HG02973 (cell line): ENCODE data around the gene WSCD2.

ENCODE experiments used
- ATAC-seq: cut with Tn5 transposase; IDR thresholded peaks from one replicate; pipeline ENCODE4 v1.9.1; 2021; ENCODE audit warnings: moderate library complexity; ENCODE audit not compliant: unreplicated experiment

WSCD2 gene

DNA sequence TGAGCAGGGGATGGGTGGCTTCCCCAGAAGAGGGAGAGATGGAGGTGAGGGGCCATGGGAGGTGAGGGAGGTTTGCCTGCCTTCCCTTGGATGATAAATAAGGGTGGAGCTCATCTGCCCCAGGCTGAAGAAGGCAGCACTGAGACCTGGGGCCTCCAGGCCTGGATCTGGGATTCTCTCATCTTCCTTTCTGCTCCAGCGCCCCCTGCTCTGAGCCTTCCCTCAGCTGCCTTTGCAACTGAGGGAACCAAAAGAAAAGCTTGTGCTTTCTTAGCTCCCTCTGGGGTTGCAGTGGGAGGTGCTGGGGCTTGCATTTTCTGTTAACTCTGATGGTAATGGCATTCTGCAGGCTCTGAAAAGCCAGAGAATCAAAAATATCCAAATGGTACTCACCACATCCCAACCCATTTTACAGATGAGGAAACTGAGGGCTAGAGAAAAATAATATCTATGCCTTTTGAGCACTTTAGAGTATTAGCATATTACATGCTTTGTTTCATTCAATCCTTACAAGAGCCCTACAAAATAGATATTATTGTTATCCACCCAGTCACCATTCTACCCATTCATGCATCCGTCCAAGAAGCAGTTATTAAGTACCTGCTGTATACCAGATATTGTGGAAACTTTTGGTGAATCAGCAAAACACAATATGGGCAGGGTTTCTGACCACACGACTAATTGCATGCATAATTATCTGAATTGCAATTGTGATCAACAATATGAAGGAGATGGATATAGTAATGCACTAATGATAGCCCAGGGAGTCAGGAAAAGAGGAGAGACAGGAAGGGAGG, 102.2 kb downstream of the WSCD2 start:
- no peak for ATAC-seq

DNA sequence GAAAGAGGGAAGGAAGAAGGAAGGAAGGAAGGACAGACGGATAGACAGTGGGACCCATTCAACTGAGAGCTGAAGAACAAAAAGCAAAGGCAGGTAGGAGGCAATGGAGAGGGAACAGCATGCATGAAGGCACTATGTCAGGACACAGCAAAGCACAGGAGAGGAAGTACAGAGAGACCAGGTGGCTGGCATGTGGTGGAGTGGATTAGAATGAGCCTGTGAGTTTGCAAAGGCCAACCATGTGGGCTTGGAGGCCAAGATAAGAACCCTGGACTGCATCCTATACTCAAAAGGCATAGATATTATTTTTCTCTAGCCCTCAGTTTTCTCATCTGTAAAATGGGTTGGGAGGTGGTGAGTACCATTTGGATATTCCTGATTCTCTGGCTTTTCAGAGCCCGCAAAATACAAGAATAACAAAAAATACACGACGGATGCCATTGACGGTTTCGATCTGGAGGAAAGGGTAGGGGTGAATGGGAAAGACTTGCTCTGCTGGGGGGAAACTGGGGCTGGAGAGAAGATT, 102.9 kb downstream of the WSCD2 start:
- no peak for ATAC-seq

- ATAC-seq = no peak
Measured at GRCh38 chr12:108232565-108232964, 103.5 kb downstream of the WSCD2 start.

GRCh38 chr12:108234158-108234557, 105.1 kb downstream of the WSCD2 start:
- no peak for ATAC-seq

- ATAC-seq = no peak
Measured at GRCh38 chr12:108235197-108235984, 106.3 kb downstream of the WSCD2 start.

GRCh38 chr12:108235985-108236263, 106.8 kb downstream of the WSCD2 start:
- no peak for ATAC-seq

- no peak for ATAC-seq
Measured at GRCh38 chr12:108236366-108236765, 107.3 kb downstream of the WSCD2 start.

- no peak for ATAC-seq
Measured at GRCh38 chr12:108237272-108237671, 108.2 kb downstream of the WSCD2 start.

GRCh38 chr12:108238474-108238873, 109.4 kb downstream of the WSCD2 start:
- ATAC-seq = no peak

DNA sequence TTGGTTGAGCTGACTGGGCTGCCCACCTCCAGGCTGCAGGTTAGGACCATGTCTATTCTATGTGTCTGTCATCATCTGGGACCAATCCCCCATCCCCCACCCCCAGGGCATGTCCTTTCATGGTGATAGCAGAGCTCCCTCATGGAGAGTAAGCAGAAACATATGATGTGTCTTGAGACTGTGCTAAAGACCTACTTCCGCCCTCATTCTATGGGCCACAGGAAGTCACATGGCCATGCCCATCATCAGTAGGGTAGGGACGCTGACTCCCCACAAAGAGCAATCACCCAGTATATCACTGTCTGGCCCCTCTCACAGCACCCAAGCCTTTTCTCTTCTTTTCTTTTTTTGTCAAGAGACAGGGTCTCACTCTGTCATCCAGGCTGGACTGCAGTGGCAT, 110.3 kb downstream of the WSCD2 start:
- no peak for ATAC-seq

GRCh38 chr12:108240027-108240785, 111.1 kb downstream of the WSCD2 start:
- no peak for ATAC-seq

GRCh38 chr12:108240928-108241327, 111.8 kb downstream of the WSCD2 start:
- ATAC-seq = no peak

GRCh38 chr12:108241986-108242703, 113.1 kb downstream of the WSCD2 start:
- ATAC-seq = no peak

DNA sequence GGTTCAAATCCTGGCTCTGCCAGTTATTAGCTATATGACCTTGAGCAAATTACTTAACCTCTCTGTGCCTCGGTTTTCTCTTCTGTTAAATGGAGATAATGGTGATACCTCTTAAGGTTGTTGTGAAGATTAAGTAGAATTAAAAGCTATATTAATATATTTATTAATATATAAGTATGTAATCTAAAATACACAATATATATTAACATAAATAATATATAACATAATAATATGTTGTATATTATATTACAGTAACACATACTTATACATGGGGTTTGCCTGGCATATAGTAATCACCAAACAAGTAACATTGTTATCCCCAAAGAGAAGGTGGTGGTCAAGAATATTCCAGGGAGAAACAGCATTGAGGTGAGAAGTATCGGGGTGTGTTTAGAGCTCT, 118.0 kb downstream of the WSCD2 start:
- ATAC-seq = no peak

GRCh38 chr12:108248011-108248410, 118.9 kb downstream of the WSCD2 start:
- no peak for ATAC-seq

DNA sequence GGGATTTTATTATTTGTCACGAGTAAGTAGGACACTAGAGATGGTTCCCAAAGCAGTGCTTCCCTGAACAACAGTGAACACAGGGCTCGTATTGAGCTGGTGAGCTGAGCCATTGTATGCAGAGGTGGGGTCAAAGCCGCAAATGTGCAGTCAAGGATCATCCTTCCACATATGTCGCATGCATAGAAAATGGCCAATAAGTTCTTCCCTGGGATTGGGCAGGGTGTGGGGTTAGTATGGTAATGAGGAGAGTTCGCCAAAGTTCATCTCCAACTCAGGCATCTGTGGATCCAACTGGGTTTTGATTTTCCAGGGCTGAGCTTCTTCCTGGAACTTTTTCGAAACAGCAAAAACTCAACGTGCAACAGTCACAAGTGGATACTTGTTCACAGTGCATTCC, 123.4 kb downstream of the WSCD2 start:
- ATAC-seq = no peak

DNA sequence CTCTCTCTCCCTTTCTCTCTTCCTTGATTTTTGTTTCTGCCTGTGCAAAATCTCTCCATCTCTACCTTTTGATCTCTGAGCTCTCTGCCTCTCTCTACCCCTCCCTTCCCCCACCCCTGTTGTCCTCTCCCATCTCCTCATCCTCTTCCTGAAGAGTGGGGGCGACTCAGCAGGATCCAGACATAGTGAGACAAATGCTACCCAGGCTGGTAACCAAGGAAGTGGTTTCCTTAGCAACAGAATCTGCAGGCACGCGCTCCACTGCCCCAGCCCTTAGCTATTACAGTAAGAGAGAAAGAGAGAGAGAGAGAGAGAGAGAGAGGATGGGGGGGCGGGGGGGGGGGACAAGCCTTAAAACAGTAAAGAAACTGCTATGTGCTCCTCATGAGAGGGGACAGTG, 124.5 kb downstream of the WSCD2 start:
- no peak for ATAC-seq

GRCh38 chr12:108254030-108254429, 124.9 kb downstream of the WSCD2 start:
- no peak for ATAC-seq

DNA sequence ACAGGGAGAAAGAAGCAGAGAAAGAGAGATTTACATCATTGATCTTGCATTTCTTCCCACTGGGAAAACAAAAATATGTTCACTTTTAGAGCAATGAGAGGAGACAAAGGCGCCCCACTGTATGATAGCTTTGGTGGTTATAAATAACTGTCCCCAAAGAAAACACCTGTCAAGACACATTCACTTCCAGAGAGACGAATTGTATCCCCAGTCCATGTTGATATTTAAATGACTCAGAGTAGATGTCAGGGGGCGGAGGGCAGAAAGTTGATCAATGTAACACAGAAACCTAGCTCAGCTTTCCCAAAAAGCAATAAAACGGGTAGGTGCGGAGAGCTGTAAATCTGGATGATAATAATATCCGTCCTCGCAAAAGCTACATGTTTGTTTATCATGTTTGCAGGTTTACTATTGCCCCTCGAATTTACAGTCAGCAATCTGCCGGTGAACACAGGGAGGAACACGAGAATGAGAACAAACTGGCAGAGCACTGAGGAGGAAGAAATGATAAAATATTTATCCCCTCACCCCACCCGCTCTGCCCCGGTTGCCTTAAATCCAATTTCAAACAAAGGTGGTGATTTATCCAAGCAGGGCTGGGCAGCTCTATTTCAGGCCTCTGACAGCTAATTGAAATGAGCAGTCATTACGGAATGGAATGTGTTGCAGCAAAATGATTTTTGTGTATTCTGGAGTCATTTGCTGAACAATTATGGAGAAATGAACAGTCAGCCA, 125.6 kb downstream of the WSCD2 start:
- ATAC-seq = no peak

DNA sequence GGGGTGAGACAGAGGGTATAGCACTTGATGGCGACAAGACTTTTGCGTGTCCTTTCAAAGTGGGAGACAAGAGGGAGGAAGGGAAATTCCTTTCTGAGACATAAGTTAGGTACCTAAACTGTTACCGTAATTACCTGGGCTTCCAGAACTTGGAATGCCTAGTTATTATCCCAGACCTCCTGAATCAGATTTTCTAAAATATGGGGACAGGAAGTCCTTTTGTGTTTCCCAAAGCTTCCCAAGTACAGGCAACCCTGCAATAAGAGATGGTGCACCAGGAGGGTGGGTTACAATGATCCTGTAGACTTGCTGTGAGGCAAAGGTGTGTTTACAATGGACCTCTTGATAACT, 126.1 kb downstream of the WSCD2 start:
- ATAC-seq = no peak
